ENCODE data around the gene NAT9.

Gene NAT9

DNA sequence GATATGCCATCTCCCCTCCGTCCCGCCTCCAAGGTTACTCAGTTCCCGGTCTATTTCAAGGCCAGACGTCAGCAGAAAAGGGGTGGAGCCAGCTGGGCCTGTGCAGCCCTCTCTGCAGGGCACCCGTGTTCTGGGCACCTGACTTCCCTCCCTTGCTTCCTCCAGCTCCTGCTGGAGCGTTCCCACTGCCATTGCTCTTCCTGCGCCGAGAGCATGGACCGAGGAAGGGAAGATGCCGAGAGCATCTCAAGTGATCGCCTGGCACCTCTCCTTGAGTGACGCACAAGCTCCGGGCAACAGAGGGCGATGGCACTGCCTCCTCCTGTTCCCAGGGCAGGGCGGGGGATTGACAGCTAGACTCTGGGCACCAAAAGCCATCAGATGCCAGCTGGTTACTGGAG lies 29.4 kb upstream of the NAT9 start:
- FAIRE-seq: no peak

DNA sequence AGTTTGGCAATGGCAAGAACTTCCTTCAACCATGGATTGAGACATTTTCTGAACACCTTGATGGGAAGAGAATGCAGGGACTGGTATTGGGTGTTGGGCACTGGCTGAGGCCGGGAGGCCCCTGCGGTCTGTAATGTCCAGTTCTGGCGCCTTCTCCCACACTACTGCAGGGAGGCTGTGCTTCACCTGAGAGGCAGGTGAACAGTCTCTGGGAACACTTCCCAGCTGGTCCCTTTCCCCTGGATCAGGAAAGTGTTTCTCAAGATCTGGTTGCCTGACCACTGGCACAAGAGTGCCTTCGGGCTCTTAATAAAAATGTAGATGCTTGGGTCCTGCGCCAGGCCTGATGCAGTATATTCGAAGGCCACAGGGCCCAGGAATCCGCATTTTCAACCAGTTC lies 28.5 kb upstream of the NAT9 start:
- no peak for FAIRE-seq

DNA sequence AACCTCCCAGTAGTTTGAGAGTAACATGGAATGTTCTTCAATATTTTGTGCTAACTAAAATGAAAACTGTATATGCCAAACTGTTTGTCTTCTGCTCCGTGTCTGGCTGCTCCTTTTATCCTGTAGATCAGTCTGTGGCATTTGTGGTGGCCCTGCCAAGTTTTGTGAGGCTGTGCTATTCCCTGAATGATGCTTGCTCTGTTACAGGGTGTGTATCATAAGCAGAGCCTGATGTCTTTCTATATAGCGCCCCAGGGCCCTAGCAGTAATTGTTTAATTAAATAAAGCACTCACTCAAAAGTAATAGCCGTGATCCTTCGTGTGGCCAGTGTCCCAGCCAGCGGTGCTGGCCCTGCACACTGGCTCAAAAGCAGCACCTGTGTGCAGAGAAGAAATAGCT lies 27.8 kb upstream of the NAT9 start:
- FAIRE-seq: no peak

DNA sequence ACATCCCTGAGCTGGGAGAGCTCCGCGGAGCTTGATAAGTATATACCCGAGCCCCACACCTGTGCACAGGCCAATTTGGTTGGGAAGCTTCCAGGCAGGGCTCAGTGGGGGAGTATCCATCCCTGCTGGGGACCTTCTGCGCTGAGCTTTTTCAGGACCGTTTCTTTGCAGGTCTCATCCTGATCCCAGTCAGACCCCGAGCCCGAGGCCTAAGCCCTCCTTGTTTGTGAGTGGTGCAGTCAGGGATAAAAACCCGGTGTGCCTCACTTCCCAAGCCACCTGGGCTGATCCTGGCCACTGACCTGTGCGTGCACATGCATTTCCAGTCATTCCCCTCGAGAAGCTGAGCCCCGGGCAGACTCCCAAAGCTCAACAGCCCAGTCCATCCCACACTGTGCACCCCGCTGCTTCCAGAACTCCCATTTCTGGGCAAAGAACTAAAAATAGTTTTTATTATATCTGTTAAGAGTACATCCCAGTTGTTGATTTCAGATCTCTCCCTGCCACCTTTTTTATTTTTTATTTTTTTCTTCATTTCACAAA lies 27.3 kb upstream of the NAT9 start:
- FAIRE-seq: no peak

DNA sequence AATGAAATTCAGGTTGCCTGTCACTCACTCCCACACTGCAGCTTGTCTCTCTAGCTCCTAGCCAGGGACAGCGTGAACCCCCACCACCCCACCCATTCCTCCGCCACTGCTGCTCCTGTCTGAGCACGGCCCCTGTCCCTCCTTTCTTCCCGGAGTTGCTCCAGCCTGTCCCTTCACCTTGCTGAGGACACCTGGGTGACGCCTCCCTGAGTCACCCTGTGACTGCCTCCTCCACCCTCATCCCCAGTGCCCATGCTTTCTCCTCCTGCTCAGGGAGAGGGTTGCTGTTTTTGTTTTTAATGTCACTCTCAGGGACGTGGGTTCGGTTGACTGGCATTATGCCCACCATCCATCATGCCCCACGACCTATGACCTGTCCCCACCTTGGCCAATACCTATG lies 25.8 kb upstream of the NAT9 start:
- FAIRE-seq: no peak

DNA sequence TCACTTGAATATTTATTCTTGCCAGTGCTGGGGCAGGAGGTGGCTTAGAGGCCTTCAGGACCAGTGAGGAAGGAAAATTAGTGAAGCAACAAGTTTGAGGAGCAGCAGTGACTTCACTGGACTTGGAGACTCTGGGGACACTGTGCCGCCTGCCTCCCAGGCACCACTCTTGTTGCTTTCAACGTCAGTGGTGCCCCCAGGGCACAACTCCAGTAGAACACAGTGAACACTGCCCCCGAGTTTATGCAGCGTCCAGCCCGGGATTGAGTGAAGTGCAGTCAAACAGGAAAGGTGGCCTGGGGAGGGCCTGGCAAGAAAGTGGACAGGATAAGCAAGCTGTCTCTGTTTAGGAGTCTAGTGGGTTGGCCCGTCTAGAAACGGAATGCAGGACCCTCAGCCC lies 24.4 kb upstream of the NAT9 start:
- no peak for FAIRE-seq

DNA sequence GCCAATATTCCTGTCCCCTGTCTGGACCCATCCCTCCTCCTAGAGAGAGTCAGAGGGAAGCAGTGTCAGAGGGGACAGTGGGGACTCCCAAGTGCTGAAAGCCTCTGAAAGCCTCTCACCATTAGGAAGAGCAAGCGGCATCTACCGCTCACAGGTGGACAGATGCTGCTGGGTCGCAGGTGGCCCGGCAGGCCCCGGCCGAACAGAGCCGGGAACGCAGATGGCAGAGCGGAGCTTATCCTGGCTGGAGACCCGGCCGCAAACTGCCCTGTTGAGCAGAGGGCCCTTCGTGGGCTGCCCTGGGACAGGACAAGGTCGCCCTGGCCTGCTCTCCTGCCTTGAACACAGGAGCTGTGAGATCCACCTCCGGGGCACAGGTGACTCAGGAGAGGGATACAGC lies 23.0 kb upstream of the NAT9 start:
- no peak for FAIRE-seq

DNA sequence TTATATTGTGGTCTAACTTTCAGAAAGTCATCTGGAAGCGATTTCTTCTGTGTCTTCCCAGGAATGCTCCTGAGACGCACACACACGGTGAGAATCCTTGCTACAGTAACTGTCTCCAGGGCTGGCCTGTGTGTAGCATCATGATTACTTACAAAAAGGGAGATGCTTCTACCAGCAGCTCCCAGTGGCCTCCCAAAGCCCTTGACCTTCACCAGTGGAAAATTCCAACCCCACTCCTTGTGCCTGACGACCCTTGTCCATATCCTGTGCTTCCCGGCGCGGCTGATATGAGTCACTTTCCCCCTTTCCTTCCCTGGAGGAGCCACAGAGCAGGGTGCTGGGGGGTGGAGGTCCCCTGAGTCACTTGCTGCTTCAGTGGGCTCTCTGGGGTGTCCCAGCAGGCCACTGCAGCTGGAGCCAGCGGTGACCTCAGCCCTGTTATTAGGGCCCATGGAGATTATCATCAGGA lies 22.1 kb upstream of the NAT9 start:
- FAIRE-seq: no peak

DNA sequence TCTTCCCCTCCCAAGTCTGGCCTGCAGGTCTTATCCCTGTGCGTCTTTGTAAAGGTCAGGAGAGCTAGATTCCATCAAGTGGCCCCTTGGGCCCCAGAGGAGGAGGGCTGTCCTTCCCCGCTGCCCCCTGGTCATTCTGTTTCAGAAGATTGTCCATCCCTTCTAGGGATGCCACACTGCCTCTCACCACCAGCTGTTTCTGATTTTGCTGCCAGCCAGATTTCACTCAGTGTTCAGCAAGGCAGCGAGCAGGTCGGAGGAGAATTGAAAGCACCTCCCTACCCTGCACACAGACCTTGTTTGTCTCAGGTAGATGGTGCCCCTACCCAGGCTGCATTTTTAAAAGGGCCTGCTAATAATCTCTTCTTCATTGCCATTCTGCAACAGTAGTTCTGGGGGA lies 21.7 kb upstream of the NAT9 start:
- no peak for FAIRE-seq

DNA sequence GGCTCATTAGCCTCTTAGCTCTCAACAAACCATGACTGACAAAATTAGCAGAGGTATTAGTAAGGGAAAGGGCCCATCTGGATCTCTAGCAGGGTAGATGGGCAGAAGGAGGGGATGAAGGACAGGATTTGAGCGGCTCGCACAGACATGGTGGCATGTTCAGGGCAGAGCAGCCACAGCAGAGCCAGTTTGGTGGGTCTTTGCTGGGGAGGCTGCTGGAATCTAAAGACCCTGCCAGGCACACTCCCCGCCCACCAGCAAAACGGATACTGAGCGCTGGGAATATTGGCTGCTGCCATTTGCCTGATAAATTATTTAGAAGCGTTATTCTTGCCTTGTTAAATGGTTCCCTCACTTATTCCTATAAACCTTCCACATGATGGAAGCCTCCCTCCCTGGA lies 20.7 kb upstream of the NAT9 start:
- no peak for FAIRE-seq

DNA sequence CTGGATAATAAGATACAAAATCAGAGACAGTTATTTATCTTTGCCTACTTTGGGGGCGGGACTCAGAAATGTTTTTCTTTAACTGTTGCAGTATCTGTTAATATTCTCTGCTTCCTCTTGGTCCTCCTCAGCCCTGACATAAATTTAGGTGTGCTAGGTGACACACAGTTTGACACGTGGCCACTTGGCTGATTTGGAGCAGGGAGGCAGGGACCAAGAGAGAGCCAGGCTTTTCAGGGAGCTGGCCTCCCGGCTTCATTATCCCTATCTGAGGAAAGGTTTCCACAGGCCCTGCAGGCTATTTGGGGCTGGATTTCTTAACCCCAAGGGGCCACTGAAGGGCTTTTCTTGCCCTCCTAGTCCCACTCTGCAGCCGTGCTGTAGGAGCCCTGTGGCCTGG lies 20.1 kb upstream of the NAT9 start:
- no peak for FAIRE-seq

DNA sequence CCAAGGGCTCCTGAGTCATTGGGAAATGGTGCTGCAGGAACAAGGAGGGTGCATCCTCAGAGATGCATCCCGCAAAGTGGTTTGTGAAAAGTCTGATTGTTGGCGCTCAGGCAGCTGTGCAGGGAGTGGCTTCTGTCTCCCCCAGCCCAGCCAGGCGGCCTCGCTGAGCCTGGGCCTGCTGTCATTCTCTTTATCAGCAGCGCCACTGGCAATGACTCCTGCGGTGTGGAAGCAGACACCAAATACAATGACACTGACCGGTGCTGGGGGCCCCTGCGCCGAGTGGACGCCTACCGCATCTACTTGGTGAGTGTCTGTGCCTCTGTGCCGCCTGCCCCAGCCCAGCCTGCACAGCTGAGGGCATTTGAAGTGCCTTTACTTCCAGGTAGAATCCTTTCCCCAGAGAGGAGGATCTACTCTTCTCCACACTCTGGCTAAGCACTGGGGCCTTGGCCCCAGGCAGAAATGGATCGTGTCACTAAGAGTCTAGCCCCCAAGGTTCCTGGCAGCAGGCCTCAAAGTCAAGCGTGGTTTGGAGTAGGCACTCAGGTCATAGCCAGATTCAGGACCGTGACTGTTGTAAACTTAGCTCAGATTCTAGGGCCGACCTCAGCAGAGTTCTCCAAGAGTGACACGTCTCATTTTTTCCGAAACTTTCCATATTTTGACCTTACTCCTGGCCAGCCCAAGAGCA lies 19.3 kb upstream of the NAT9 start:
- no peak for FAIRE-seq

DNA sequence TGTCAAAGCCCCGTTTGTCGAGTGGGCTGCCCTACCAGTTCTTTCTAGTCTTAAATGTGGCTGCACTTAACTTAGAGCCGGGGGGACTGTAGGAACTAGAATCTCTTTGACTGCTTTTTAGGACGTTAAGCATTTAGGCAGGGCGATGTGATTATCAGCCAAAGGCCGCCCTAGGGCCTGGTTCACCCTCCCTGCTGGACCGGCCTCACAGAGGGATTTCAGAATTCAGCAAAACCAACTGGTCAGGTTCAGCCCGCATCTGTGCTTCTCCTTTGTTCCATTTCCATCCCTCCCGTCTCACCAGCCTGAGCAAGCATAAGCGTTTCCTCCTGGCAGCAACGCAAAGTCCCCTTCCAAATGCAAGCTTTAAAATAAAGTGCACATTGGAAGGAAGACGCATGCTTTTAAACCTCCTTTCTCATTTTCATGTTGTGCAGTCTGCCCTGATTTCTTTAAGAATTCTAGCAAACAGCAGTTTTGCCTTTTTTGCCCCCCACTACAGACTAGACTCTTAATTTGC lies 16.5 kb upstream of the NAT9 start:
- no peak for FAIRE-seq

DNA sequence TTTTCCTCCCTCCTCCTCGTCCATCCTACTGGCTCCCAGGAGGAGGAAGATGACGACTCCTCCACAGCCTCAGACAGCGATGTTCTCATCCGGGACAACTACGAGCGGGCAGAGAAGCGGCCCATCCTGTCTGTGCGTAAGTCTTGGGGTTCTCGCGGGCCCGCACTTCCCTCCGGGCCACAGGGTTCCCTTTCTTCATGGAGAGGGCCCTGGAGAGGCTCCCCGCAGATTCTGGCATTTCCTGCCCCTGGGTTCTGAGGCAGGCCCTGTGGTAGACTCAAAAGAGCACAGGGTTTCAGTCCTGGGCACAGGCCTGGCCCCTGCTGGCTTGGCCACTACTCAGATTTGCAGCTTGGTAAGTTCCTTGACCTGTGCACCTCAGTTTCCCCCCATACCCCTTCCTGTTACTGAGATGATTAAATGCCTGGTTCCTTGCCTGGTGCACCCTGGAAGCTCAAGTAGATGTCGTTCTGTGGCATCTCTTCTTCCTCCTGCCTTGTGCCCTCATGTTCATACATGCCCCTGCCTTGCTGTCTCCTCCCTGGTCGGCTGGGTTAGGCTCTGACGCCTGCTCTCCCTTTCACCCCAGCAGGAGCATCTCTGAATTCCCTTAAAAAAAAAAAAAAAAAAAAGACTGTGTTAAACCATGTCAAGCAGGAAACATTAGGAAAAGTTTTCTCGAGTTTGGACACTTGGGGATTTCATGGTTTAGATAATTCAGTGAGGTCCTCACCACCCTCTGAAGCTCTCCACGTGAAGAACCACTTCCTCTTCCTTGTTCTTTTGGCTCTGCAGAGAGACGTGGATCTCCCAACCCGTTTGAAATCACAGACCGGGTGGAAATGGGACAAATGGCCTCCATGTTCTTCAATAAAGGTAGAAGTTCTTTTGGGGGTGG lies 14.3 kb upstream of the NAT9 start:
- FAIRE-seq: no peak

DNA sequence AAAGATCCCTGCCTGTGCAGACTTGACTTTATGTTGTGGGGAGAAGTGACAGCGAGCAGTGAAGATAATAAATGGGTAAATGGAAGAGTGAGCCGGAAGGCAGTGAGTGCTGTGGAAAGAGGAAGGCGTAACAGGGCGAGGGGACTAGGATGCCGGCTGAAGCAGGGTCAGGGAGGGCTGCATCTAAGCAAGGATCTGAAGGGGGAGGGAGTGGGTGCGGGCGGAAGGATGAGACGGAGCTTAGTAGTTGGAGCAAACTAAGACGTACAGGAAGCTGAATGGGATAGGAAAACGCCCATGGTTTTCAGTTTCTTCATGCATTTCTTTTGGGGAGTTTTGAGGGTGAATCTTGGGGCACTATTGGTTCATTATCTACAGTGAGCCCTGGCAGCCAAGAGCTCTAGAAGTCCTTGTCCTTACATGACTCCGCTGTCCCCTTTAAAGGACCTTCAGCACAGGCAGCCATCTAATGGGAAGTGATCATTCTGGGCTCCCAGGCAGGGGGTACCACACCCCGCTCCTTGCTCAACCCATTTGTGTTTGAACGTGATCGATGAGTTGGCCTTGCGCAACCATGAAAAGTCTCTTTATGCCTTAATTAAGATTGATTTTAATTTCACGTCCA lies 10.4 kb upstream of the NAT9 start:
- no peak for FAIRE-seq

DNA sequence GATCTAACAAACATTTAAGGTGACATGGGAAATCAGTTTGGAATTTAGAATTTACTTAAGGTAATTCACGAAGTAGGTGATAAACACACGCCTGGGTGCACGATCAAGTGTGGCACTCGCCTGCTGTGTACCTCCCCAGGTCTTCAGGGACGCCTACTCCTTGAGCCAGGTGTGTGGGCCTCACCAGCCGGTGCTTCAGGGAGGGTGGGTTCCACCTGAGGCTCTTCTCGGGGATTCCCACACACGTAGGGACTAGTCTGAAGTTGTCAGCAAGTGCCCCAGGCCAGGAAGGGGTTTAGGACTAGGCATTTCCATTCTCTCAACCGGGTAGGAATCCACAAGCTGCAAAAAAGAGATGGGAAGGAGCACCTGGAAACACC lies 9.8 kb upstream of the NAT9 start:
- FAIRE-seq: no peak

DNA sequence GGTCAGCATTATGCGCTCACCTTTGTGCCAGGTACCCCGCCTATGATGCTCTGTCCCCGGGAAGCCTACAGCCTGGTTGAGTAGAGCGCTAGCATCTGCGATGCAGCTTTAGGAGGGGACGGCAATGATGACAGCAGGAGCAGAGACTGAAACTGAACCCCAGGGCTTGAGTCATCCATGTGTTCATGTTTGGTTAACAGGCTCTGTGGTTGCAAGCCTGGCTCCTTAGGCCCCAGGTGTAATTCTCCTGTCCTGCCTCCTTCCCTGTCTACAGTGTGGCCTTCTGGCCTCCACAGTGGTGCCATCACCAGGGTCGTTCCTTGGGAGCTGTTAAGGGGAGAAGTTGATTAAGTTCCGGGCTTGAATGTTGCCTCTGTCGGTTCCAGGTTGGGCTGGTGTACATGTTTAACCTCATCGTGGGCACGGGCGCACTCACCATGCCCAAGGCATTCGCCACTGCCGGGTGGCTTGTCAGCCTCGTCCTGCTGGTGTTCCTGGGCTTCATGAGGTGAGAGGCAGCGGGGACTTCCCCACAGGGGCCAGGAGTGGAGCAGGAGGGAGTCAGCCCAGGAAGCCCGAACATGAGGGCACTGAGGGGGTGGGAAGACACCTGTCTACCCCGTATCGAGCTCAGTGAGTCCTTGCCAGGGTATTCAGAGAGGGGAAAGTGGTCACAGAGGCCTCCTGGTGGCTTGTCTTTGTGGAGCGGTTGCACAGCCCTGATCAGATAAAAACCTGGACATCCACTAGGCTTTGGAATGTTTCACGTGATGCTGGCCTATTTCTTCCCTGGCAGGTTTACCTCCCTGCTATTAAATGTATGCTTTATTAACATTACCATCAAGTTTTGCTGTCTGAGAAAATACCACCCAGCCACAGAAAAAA lies 9.2 kb upstream of the NAT9 start:
- FAIRE-seq: no peak

DNA sequence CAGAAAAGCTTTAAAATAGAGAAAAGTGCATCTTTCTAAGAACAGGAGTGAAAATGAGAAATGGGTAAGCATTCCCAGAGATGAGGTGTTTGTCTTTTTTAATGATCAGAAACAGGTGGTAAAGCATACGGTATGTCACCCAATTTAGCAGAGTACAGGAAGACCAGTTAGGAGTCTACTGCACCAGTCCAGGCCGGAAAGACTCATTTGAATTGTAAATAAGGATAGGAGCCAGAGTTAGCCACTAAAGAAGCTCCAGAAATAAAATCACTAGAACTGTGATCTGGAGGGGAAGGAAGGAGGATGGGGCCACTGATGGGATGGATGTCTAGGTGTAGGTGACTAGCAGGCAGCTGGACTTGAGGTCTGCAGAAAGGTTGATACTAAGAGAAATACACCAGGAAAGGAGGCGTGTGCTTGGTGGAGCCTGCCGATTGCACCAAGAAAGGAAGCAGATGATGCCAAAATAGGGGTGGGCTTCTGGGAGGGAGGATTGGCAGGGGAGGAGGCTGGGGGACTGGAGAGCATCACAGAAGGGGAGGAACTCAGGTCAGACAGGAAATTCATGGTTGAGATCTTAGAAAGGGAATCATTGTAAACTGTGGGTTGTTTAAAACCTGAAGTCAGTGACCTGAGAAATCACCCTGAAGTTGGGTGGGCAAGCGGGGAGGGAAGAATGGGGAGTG lies 8.1 kb upstream of the NAT9 start:
- FAIRE-seq: no peak

DNA sequence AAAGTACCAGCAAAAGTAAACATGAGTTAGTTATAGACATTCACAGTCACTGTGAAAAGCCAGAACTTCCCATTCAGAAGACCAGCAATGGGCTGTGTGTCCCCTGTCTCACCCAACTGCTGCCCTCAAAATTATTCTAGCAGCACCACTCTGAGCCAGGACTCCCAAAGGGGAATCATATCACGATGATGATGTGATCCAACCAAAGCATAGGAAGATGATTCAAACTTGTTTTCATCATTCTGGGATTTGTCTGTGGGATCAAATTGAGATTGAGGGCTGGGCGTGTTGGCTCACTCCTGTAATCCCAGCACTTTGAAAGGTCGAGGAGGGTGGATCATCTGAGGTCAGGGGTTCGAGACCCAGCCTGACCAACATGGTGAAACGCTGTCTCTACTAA lies 6.4 kb upstream of the NAT9 start:
- FAIRE-seq: no peak

DNA sequence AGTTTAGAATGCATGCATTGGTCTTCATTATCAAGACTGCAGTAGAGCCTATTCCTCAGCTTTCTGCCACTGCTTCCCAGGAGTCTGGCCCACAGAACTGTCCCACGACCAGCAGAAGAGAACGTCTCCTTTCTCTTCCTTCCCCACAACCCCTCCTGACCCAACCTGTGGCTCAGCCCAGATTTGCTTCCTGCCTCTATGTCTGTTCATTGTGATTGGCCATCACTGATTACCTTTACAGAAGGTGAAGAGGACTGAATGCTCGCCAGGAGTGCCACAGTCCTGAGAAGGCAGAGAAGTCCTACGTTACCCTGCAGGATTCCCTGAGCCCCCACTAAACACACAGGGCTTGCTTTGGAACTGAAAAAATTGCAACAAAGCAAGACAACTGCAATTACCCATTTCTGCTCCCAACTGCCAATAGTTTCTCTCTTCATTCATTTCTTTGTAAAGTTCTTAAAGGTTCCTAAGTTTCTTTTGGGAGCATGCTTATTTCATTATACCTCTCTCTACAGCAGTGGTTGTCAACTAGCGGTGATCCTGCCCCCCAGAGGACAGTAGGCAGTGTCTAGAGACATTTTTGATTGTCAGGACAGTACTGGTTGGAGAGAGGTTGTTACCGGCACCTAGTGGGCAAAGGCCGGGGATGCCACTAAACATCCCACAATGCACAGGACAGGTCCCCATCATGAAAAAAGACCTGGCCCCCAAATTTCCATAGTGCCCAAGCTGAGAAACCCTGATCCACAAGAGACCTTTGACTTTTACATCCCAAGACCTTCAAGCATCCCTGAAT lies 4.5 kb upstream of the NAT9 start:
- FAIRE-seq: no peak

DNA sequence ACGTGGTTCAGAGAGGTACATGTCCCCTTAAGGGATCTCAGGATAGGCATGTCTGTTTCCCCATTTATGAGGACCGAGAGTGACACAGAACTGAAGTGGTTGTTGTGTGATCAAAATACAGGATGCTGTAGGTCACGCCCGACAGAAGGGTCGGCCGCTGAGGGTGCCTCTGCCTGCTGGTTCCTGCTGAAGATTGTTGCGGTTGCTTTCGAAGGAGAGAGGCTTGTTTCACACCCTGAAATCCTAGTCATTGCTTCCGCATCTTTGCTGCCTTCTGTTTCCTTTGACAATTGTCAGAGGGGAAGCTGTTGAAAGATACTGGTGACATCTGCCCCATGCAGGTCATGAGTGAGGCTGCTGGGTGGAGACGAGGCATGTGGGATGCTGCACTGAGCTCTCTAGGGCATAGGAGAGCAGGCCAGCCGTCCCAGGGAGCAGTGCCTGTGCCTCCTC lies 3.8 kb upstream of the NAT9 start:
- no peak for FAIRE-seq
